HUES64 (cell line): Measurements from ENCODE around the gene SMAP2. TPM values are rescaled to one million over a fixed set of nuclear protein-coding genes. Genes with fewer than 3 reads are reported as not detected.
"Not testable (repeated sequence)": the region's sequence is repeated elsewhere in the genome, so short reads cannot be mapped to it uniquely, and the experiment has no call there.

ENCODE experiments used
- H3K27ac ChIP-seq: 2 replicates; pipeline ENCODE4 v1.7.0; 2013; ENCODE audit warnings: low read depth, low read length, inconsistent platforms
- H3K27me3 ChIP-seq: 2 replicates; pipeline ENCODE4 v1.6.1; 2013; ENCODE audit warnings: mild to moderate bottlenecking, low read length; ENCODE audit not compliant: insufficient read depth
- H3K36me3 ChIP-seq: 2 replicates; pipeline ENCODE4 v1.6.1; 2013; ENCODE audit warnings: mild to moderate bottlenecking, low read length; ENCODE audit not compliant: insufficient read depth
- H3K4me1 ChIP-seq: 2 replicates; pipeline ENCODE4 v1.6.1; 2013; ENCODE audit warnings: mild to moderate bottlenecking, low read length, moderate library complexity; ENCODE audit not compliant: insufficient read depth
- H3K4me3 ChIP-seq: 2 replicates; pipeline ENCODE4 v1.5.1; 2013; ENCODE audit warnings: mild to moderate bottlenecking, low read length, moderate library complexity
- H3K9ac ChIP-seq: 2 replicates; pipeline ENCODE4 v1.6.1; 2013; ENCODE audit warnings: mild to moderate bottlenecking, low read depth, low read length
- H3K9me3 ChIP-seq: 2 replicates; pipeline ENCODE4 v1.6.1; 2013; ENCODE audit warnings: low read depth, low read length; ENCODE audit not compliant: insufficient read depth
- WGBS: fragments of 150-250, 120-280 bp; methylation state at CpG from one replicate; pipeline ENCODE4 v1.1.7; 2013; ENCODE audit warnings: missing lambda C conversion rate; 5-methylcytosine and 5-hydroxymethylcytosine counted together
- polyA plus RNA-seq, 2 experiments: library from polyadenylated mRNA; stranded (reverse); fragments of 50-300 nt; gene quantifications; one replicate each; pipeline ENCODE4 v1.2.3, GENCODE V29; 2013

The SMAP2 gene
- polyA plus RNA-seq (2013, experiment 1 of 2) = 7.8 TPM
- 7.6 TPM for polyA plus RNA-seq (2013, experiment 2 of 2)

DNA sequence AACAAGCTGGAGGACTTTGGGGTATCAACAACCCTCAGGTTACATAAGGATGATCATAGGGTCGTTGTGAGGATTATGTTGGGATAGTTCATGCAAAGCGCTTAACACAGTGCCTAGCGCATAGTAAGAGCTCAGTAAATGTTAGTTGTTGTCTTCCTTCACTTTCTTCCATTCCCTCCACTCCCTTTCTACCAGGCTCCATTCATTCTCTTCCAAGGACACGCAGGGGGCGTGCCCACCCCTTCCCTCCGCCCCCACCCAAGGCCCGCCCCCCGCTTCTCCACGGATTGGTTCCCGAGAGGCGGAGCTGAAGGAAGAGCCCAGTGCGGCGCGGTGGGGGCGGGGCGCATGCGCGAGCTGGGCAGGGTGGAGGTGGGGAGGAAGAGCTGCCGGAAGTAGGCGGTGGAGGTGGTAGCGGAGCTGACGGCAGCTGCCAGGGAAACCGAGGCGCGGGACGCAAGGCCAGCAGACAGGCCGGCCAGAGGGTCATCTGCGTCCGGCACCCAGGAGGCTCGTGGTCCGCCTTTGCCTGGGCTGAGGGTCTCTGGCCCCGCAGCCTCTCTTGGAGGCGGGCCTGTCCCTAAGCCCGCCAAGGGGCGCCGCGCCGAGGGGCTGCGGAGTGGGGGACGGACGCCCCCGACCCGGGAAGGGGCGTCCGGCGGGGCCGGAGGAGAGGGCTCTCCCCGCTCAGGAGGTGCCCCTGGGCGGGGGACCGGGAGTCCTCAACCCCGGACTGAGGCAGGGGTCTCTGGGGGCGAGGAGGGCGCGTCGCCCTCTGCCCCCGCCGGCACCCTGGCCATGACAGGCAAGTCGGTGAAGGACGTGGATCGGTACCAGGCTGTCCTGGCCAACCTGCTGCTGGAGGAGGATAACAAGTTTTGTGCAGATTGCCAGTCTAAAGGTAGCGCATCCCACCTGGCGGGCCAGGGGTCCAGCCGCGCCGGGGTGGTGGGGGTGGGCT is at the start of gene SMAP2:
Gene SMAP2, plus strand, starts transcription at position 405 of the 961 bp plus-strand sequence. Its CDS starts 394 bp downstream, at position 799.
- no peaks in the 10 kb centered on the region for H3K36me3 ChIP-seq
- H3K9ac ChIP-seq = peak within 1 kb of the TSS; percentile 33
- H3K4me3 ChIP-seq = peak within 1 kb of the TSS; percentile 87
- peaks cover 12% of the 10 kb centered on the region for H3K27me3 ChIP-seq
- no peaks in the 10 kb centered on the region for H3K9me3 ChIP-seq
- 1% methylated on average over 64 of the region's 65 CpGs for WGBS
- H3K27ac ChIP-seq = no peak within 1 kb of the TSS
- H3K4me1 ChIP-seq = peaks cover 4% of the 10 kb centered on the region

DNA sequence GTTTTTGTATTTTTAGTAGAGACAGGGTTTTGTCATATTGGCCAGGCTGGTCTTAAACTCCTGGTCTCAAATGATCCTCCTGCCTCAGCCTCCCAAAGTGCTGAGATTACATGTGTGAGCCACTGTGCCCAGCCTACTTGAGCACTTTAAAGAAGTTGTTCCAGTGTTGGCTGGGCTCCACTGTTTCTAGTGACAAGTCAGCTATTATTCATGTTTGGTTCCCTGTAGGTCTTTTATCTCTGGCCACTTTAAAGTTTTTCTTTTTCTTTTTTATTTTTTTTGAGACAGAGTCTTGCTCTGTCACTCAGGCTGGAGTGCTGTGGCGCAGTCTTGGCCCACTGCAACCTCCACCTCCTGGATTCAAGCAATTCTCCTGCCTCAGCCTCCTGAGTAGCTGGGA is 42.1 kb upstream of the SMAP2 start:
- WGBS = 0% methylated on average over 1 of the region's 1 CpG
- not testable (repeated sequence) for H3K4me1 ChIP-seq, H3K9ac ChIP-seq, H3K27ac ChIP-seq, H3K27me3 ChIP-seq, H3K9me3 ChIP-seq, H3K36me3 ChIP-seq, H3K4me3 ChIP-seq

DNA sequence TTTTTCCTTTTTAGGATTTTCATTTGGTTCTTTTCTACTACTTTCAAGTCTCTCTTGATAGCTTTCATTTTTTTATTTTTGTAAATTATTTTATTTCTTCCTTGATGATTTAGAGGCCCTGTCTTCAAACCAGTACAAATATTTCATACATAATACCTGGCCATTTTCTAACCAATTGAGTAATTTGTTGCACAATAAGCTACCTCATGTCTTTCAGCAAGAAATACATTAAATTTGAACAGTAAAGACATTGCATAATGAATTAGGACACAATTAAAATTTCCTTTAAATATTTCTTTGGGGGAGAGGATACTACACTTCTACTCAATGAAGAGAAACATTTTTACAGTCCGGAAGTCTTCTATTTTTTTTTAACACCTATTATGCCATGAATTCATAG is 40.8 kb upstream of the SMAP2 start:
- H3K4me3 ChIP-seq = no peak overlapping the region
- no peaks in the 10 kb centered on the region for H3K27me3 ChIP-seq
- H3K27ac ChIP-seq = no peak overlapping the region
- no peak overlapping the region for H3K9ac ChIP-seq
- no peaks in the 10 kb centered on the region for H3K4me1 ChIP-seq
- no peaks in the 10 kb centered on the region for H3K36me3 ChIP-seq
- WGBS = 88% methylated on average over 1 of the region's 1 CpG
- peaks cover 4% of the 10 kb centered on the region; the same call in 1 of the 2 replicates for H3K9me3 ChIP-seq

DNA sequence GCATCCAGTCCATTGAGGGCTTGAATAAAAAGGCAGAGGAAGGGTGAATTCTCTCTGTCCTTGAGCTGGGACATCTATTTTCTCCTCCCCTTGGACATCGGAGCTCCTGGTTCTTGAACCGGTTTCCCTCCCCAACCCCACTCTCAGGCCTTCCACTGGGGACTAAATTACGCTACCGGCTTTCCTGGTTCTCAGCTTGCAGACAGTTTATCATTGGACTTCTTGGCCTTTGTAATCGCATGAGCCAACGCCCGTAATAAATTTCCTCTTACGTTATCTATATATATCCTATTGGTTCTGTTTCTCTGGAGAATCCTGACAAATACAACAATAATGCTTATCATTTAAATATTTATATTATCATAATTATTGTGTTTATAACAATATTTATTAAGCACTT is 36.1 kb upstream of the SMAP2 start:
- Histone ChIP-seq H3K36me3 (no peaks in the 10 kb centered on the region), H3K4me3 (no peak overlapping the region), H3K9ac (no peak overlapping the region), H3K4me1 (no peaks in the 10 kb centered on the region), H3K27me3 (no peaks in the 10 kb centered on the region; the same call in 1 of the 2 replicates), H3K9me3 (no peaks in the 10 kb centered on the region), H3K27ac (no peak overlapping the region)
- WGBS = 93% methylated on average over 8 of the region's 8 CpGs

DNA sequence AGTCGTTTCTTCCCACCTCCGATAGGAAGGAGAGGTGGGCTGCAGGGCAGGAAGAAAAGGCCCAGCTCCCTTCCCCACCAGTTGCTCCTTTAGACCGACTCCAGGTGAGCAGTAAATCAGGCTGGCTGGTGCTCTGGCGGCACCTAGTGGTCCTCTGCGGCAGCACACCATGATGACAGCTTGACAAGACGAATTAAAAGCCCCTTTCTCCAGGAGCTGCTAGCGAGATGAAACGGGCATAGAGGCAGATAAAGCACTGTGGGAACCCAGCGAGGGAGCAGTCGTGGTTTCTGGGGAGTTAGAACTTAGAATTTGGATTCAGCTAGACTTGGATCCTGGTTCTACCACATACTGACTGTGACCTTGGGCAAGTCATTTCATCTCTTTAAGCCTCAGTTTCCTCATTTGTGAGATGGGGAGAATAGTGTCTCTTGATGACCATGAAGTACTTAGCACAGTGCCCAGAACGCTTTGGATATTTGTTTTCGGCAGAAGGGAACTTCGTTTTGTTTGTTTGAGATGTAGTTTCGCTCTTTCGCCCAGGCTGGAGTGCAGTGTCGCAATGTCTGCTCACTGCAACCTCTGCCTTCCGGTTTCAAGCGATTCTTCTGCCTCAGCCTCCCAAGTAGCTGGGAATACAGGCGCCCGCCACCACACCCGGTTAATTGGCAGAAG is 34.6 kb upstream of the SMAP2 start:
- no peaks in the 10 kb centered on the region for H3K4me1 ChIP-seq
- H3K27ac ChIP-seq = no peak overlapping the region
- H3K9me3 ChIP-seq = no peaks in the 10 kb centered on the region
- H3K36me3 ChIP-seq = no peaks in the 10 kb centered on the region
- no peak overlapping the region for H3K4me3 ChIP-seq
- H3K9ac ChIP-seq = no peak overlapping the region
- WGBS = 44% methylated on average over 21 of the region's 21 CpGs
- no peaks in the 10 kb centered on the region; the same call in 1 of the 2 replicates for H3K27me3 ChIP-seq

DNA sequence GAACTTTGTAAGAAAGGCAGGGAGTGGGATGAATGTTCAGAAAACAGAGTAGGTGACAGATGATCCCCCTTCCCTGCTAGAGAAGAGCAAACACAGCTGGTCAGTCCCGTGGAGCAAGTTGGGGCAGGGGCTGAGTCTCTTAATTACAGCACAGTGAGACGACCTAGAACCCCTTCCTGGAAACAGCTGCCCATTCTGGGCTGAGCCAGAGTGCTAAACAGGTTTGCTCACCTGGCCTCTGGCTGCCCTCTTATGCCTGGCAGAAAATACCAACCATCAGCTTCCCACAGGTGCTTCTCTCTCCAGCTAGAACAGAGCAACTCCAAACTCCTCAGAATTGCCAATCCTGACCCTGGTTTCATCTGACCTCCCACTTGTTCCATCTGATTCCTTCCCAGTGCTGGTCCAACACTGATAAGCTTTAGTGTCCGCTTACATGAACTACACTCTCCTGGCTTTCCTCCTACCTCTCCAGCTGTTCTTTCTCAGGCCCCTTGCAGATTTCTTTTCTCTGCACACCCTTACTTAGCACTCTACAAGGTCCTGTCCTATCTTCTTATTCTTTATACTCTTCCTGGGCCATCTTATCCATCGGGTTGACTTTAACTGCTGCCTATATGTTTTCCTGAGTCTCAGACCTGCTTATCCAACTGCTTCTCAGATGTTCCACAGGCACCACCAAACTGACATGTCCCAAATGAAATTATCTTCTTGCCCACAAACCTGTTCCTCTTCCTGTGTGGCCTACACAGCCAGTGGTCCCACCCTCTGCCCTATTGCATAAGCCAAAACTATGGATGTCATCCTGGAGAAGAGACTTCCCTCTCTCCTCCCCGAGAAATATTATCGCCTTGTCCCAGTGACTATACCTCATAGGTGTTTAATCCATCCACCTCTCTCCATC is 33.9 kb upstream of the SMAP2 start:
- no peaks in the 10 kb centered on the region for H3K4me1 ChIP-seq

DNA sequence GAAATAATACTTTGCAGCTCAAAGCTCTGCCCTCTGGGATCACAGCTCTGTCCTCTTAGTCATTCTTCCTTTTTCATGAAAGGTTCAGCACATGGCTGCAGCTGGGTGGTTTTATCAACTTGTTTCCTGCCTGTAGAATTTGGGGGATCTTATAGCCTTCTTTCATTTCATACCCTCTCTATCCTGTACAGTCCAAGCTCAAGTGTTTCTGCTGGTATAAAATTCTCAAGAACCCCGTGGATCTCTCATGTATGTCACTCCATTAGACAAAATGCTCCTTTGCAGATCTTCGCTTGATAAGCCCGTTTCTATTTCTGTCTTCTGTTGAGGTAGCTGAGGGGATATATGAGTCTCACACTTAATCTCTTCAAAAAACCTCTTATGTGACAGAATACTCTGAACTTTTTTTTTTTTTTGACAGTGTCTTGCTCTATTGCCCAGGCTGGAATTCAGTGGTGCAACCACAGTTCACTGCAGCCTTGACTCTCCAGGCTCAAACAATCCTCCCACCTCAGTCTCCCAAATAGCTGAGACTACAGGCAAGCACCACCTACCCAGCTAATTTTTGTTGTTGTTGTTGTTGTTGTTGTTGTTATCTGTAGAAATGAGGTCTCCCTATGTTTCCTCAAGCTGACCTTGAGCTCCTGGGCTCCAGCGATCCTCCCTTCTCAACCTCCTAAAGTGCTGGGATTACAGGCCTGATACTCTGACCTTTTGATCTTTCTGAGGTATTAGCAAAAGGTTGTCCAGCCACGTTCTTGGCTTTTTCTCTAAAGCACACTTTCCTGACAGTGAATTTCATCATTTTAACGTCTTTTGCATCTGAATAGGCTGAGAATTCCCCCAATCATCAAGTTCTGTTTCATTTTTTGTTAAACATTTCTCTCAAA is 31.8 kb upstream of the SMAP2 start:
- Histone ChIP-seq H3K4me1 (no peaks in the 10 kb centered on the region), H3K27ac (no peak overlapping the region), H3K9ac (no peak overlapping the region), H3K9me3 (no peaks in the 10 kb centered on the region), H3K36me3 (no peaks in the 10 kb centered on the region), H3K27me3 (no peaks in the 10 kb centered on the region; the same call in 1 of the 2 replicates), H3K4me3 (no peak overlapping the region)
- 75% methylated on average over 5 of the region's 6 CpGs for WGBS

More for the DNA sequence above, 33.9 kb upstream of the SMAP2 start:
- Histone ChIP-seq H3K9me3 (no peaks in the 10 kb centered on the region), H3K9ac (no peak overlapping the region), H3K36me3 (no peaks in the 10 kb centered on the region), H3K27ac (no peak overlapping the region), H3K27me3 (no peaks in the 10 kb centered on the region; the same call in 1 of the 2 replicates), H3K4me3 (no peak overlapping the region)
- 79% methylated on average over 6 of the region's 6 CpGs for WGBS

DNA sequence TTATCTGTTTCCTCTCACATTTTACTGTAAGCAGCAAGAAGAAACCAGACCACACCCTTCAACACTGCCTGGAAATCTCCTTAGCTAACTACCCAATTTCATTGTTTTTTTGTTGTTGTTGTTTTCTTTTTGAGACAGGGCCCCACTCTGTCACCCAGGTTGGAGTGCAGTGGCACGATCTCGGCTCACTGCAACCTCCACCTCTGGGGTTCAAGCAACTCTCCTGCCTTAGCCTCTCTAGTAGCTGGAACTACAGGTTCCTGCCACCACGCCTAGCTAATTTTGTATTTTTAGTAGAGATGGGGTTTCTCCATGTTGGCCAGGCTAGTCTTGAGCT is 31.2 kb upstream of the SMAP2 start:
- not testable (repeated sequence) for H3K4me1 ChIP-seq, H3K27ac ChIP-seq, H3K36me3 ChIP-seq, H3K27me3 ChIP-seq, H3K4me3 ChIP-seq, H3K9ac ChIP-seq, H3K9me3 ChIP-seq
- 90% methylated on average over 3 of the region's 3 CpGs for WGBS

DNA sequence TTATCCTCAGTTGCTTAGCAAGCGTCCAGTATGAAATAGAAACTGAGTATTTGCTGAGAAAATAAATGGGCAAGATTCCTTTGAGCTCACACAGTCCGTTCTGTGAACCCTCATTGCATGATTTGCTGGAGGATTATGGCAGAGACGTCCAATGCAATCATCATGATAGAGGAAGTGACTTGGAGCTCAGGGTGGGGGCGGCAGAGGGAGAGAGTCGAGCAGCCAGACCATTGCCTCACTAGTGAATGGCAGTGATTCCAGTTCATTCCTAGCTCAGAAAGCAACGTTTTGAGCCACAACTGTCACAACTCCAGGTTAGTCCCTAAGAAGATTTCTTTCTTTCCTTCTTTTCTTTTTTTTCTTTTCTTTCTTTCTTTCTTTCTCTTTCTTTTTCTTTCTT is 28.9 kb upstream of the SMAP2 start:
- WGBS = 60% methylated on average over 6 of the region's 6 CpGs
- H3K36me3 ChIP-seq = no peaks in the 10 kb centered on the region

DNA sequence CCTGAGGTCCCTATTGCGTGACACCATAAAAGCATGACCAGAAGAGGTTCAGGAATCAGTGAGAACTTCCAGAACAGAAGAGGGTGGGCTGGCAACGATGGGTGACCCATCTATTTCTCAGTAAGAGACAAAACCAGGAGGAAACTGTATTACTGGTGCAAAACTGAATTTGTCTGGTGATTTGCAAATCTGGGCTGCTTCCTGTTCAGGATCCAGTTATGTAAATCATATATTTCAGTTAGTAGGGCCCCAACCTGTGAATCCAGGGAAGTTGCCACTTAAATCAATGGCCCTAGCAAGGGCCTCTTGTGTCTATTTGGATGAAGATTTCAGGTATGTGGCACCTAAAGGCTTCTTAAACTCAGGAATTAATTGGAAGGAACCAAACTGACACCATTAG is 23.1 kb upstream of the SMAP2 start:
- Histone ChIP-seq H3K9ac (no peak overlapping the region), H3K4me3 (no peak overlapping the region), H3K9me3 (no peaks in the 10 kb centered on the region), H3K4me1 (no peaks in the 10 kb centered on the region), H3K36me3 (no peaks in the 10 kb centered on the region), H3K27ac (no peak overlapping the region), H3K27me3 (no peaks in the 10 kb centered on the region)
- 91% methylated on average over 2 of the region's 2 CpGs for WGBS

More for the DNA sequence above, 28.9 kb upstream of the SMAP2 start:
- Histone ChIP-seq H3K27ac (no peak overlapping the region), H3K4me3 (no peak overlapping the region), H3K9me3 (no peaks in the 10 kb centered on the region), H3K4me1 (no peaks in the 10 kb centered on the region), H3K27me3 (no peaks in the 10 kb centered on the region), H3K9ac (no peak overlapping the region)
